BJ (cell line): ENCODE data around the gene SLC6A9. TPM values are rescaled to one million over a fixed set of nuclear protein-coding genes. Genes with fewer than 3 reads are reported as not detected.

ENCODE experiments used
- CTCF ChIA-PET: fragments of 350-600 bp; formaldehyde crosslinking; extraction: SDS; loops from one replicate; lab custom pipeline; 2021; ENCODE audit warnings: antibody characterized with exemption, inconsistent platforms; lab: Yijun Ruan, JAX
- POLR2A ChIA-PET: fragments of 300-600 bp; sonication (Branson Sonifier 250); formaldehyde crosslinking; extraction: SDS; loops from one replicate; lab custom pipeline; 2021; ENCODE audit warnings: antibody characterized with exemption; lab: Charles Lee
- DNase-seq: peaks from one replicate; pipeline ENCODE4 v3.0.0-alpha.2; 2011; ENCODE audit warnings: low read depth
- H3K27me3 ChIP-seq: 2 replicates; pipeline ENCODE4 v1.6.0; 2011; ENCODE audit warnings: low read length; ENCODE audit not compliant: control insufficient read depth, insufficient read depth
- H3K36me3 ChIP-seq: 2 replicates; pipeline ENCODE4 v1.5.1; 2011; ENCODE audit warnings: low read length; ENCODE audit not compliant: control insufficient read depth, insufficient read depth
- H3K4me3 ChIP-seq: 2 replicates; pipeline ENCODE4 v1.5.1; 2011; ENCODE audit warnings: low read depth, mild to moderate bottlenecking, control low read depth, low read length
- CTCF ChIP-seq: IDR thresholded peaks from 2 replicates; pipeline ENCODE4 v1.5.1; 2011; ENCODE audit warnings: low read depth, mild to moderate bottlenecking, control low read depth, inconsistent platforms, low read length, moderate library complexity; ENCODE audit not compliant: insufficient read depth
- polyA plus RNA-seq: library from polyadenylated mRNA; depleted of rRNA; stranded (reverse); fragments of >200 nt; gene quantifications from 2 replicates; pipeline ENCODE4 v1.2.3, GENCODE V29; 2011

SLC6A9 gene
- polyA plus RNA-seq, 1 experiment = 53.9 TPM

- Histone ChIP-seq H3K27me3 (no peaks in the 10 kb centered on the region), H3K4me3 (peak overlapping the region; percentile 97), H3K36me3 (0 out of 2 replicates have a peak, but pooled peaks cover 3% of the 10 kb centered on the region)
- ChIA-PET POLR2A (no interaction called here), CTCF (interaction anchor here (0.7 to 6.6 kb wide), 6 partner anchors 18 to 226 kb away, joined by 4 to 41 read pairs (median 4); partner anchors contain the start of genes ARTN and DMAP1)
- DNase-seq = peak; percentile 57
- no peak for TF ChIP-seq CTCF
Measured at GRCh38 chr1:44029911-44030604, 1.2 kb downstream of the SLC6A9 start.

- no peak for DNase-seq
- no peak for TF ChIP-seq CTCF
- CTCF ChIA-PET = interaction anchor here (0.6 to 6.6 kb wide), 6 partner anchors 10 to 95 kb away, joined by 3 to 41 read pairs (median 4); partner anchors contain the start of gene ARTN
- H3K4me3 ChIP-seq = peak overlapping the region; percentile 97
- POLR2A ChIA-PET = no interaction called here
- no peaks in the 10 kb centered on the region for H3K27me3 ChIP-seq
- 0 out of 2 replicates have a peak, but pooled peaks cover 3% of the 10 kb centered on the region for H3K36me3 ChIP-seq
Measured at GRCh38 chr1:44029260-44029910, 1.9 kb downstream of the SLC6A9 start.

DNA sequence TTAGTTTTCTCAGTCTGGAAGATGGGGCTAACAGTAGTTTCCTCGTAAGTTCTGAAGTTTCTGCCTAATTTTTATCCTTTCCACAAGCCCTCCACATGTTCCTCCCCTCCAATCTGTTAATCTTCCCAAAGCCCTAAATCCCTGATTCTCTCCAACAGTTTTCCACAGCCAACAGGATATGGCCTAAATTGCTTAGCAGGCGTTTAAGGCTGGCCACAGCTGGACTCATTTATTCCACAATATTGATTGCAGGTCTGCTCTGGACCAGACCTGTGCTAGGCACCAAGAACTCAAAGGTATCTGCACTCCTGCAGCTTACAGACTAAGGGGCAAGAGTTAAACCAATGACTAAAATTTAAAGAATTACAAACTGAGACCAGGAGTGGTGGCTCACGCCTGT lies 3.9 kb downstream of the SLC6A9 start:
- ChIA-PET POLR2A (no interaction called here), CTCF (interaction anchor here (1.0 to 6.6 kb wide), 5 partner anchors 10 to 22 kb away, joined by 3 to 41 read pairs (median 6); no protein-coding TSS in a partner anchor)
- no peaks in the 10 kb centered on the region for H3K27me3 ChIP-seq
- DNase-seq = no peak
- no peak overlapping the region for H3K4me3 ChIP-seq
- H3K36me3 ChIP-seq = peaks cover 9% of the 10 kb centered on the region
- TF ChIP-seq CTCF = no peak

- H3K36me3 ChIP-seq = peaks cover 17% of the 10 kb centered on the region
- CTCF ChIA-PET = interaction anchor here (1.5 kb wide), 1 partner anchor 22 kb away, joined by 3 read pairs; no protein-coding TSS in a partner anchor
- POLR2A ChIA-PET = no interaction called here
- H3K4me3 ChIP-seq = no peak overlapping the region
- DNase-seq = no peak
- H3K27me3 ChIP-seq = no peaks in the 10 kb centered on the region
- no peak for TF ChIP-seq CTCF
Measured at GRCh38 chr1:44025816-44026215, 5.4 kb downstream of the SLC6A9 start.

GRCh38 chr1:44024903-44025525 lies 6.2 kb downstream of the SLC6A9 start:
- no peak for DNase-seq
- ChIA-PET POLR2A (no interaction called here), CTCF (interaction anchor here (1.4 kb wide), 1 partner anchor 19 kb away, joined by 4 read pairs; no protein-coding TSS in a partner anchor)
- no peaks in the 10 kb centered on the region for H3K27me3 ChIP-seq
- H3K36me3 ChIP-seq = peaks cover 22% of the 10 kb centered on the region
- no peak overlapping the region for H3K4me3 ChIP-seq
- TF ChIP-seq CTCF = no peak
